Measurements from ENCODE around the gene AP2A2.

The AP2A2 gene

GRCh38 chr11:1028291-1028540 is 102.5 kb downstream of the AP2A2 start:
- no peaks in the 10 kb centered on the region for H3K4me1 Mint-ChIP-seq
- DNase-seq (no peak), ATAC-seq (no peak)
- no peaks in the 10 kb centered on the region for H3K27me3 Mint-ChIP-seq
- H3K4me3 Mint-ChIP-seq = no peak overlapping the region
- no peaks in the 10 kb centered on the region for H3K36me3 Mint-ChIP-seq (ENCODE audit: low read depth)
- no peaks in the 10 kb centered on the region for H3K9me3 Mint-ChIP-seq
- H3K27ac Mint-ChIP-seq = no peak overlapping the region

DNA sequence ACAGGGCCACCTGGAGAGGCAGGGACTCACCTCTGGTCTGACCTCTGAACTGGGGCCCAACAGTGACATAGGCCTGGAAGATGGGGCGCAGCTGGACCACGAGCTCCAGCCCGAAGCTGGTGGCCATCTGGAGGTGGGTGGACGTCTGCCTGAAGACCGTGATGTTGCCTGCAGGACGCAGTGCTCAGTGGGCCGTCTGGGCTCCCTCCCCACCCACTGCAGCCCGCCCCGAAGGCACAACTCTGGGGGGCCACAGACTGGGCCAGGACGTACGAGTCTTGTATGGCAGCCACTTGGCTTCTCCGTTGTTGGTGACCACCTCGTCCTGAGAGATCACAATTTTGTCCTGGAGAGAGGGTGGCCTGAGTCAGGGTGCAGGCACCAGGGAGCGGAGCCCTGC is 102.9 kb downstream of the AP2A2 start:
- H3K27ac Mint-ChIP-seq = no peak overlapping the region
- no peaks in the 10 kb centered on the region for H3K9me3 Mint-ChIP-seq
- H3K36me3 Mint-ChIP-seq (ENCODE audit: low read depth) = no peaks in the 10 kb centered on the region
- no peaks in the 10 kb centered on the region for H3K27me3 Mint-ChIP-seq
- DNase-seq (no peak), ATAC-seq (no peak)
- H3K4me3 Mint-ChIP-seq = no peak overlapping the region
- no peaks in the 10 kb centered on the region for H3K4me1 Mint-ChIP-seq

GRCh38 chr11:1029051-1029450 is 103.4 kb downstream of the AP2A2 start:
- H3K9me3 Mint-ChIP-seq = no peaks in the 10 kb centered on the region
- no peaks in the 10 kb centered on the region for H3K36me3 Mint-ChIP-seq (ENCODE audit: low read depth)
- no peaks in the 10 kb centered on the region for H3K27me3 Mint-ChIP-seq
- no peak overlapping the region for H3K27ac Mint-ChIP-seq
- no peaks in the 10 kb centered on the region for H3K4me1 Mint-ChIP-seq
- no peak for ATAC-seq
- no peak for DNase-seq
- H3K4me3 Mint-ChIP-seq = no peak overlapping the region

GRCh38 chr11:1029654-1030053 is 104.0 kb downstream of the AP2A2 start:
- DNase-seq (no peak), ATAC-seq (no peak)
- Mint-ChIP-seq H3K4me3 (no peak overlapping the region), H3K27me3 (no peaks in the 10 kb centered on the region), H3K27ac (no peak overlapping the region), H3K36me3 (ENCODE audit: low read depth) (no peaks in the 10 kb centered on the region), H3K9me3 (no peaks in the 10 kb centered on the region), H3K4me1 (no peaks in the 10 kb centered on the region)

DNA sequence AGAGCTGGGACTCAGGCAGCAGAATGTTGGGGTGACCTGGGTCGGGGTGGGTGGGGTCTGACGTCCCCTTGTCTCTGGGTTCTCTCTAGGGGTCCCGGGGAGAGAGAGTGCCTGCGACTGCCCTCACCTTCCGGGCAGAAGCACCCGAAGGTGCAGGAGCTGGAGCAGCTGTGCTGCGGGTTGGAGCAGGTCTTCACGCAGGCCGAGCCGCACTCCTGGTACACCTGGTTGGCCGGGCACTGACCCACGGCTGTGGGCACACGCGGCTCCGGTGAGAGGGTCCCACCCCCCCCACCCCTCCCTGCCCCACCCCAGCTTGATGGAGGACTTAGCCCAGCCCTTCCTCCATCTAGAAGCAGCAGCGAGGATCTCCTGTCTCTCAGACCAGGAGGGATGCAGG is 104.4 kb downstream of the AP2A2 start:
- no peaks in the 10 kb centered on the region for H3K36me3 Mint-ChIP-seq (ENCODE audit: low read depth)
- no peaks in the 10 kb centered on the region for H3K4me1 Mint-ChIP-seq
- ATAC-seq (no peak), DNase-seq (no peak)
- H3K4me3 Mint-ChIP-seq = no peak overlapping the region
- no peak overlapping the region for H3K27ac Mint-ChIP-seq
- no peaks in the 10 kb centered on the region for H3K27me3 Mint-ChIP-seq
- no peaks in the 10 kb centered on the region for H3K9me3 Mint-ChIP-seq

DNA sequence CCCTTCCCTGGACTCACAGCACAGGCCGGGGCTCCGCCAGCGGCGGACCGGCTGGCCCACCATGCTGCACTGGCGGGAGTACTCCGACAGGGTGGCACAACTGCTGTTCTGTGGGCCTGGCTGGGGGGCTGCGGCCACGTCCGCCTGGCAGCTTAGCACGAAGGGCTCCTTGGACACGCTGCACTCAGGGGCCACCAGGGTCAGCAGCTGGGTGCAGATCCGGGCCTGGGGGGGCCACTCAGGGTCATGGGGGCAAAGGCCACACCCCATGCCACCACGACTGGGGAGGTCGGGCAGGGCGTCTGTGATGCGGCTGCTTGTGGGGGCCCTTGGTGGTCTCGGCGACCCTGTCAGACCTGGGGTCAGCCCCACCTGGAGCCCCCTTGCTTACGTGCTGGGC is 104.9 kb downstream of the AP2A2 start:
- Mint-ChIP-seq H3K4me3 (no peak overlapping the region), H3K27me3 (no peaks in the 10 kb centered on the region), H3K4me1 (no peaks in the 10 kb centered on the region), H3K27ac (no peak overlapping the region), H3K9me3 (no peaks in the 10 kb centered on the region), H3K36me3 (ENCODE audit: low read depth) (no peaks in the 10 kb centered on the region)
- ATAC-seq (no peak), DNase-seq (no peak)

DNA sequence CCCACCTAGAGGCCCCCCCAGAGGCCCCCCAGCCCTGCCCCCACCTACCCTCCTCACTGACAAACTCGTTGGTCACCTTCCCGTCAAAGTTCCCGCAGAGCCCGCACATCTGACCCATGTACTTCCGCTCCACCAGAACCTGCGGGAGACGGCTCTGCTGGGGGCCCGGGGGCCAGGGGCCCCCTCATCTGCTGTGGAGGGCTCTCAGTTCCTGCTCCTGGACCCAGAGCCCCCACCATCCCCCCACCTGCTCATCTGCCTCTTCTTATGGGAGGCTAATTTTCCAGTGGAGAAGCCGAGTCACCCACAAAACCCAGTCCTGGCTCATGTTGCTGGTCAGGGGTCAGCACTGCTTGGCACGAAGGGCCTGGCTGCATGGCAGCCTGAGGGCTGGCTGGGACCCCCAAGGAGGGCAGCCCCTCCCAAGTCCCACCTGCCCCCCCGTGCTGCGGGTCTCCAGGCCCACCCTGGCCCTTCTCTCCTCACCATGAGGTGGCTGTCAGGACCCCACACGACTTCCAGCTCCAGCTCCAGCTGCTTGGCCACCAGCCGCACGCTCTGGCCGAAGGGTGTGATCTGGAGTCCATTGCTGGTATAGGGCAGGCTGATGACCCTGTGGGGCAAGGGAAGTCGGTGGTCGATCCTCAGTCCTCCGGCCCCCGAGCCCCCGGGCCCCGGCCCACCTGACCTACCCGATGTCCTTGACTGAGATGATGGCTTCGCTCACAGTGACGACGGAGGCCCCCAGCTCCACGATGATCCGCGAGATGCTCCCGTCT is 105.6 kb downstream of the AP2A2 start:
- Mint-ChIP-seq H3K9me3 (no peaks in the 10 kb centered on the region), H3K4me3 (no peak overlapping the region), H3K27ac (no peak overlapping the region), H3K27me3 (no peaks in the 10 kb centered on the region), H3K36me3 (ENCODE audit: low read depth) (no peaks in the 10 kb centered on the region), H3K4me1 (no peaks in the 10 kb centered on the region)
- ATAC-seq (no peak), DNase-seq (no peak)

GRCh38 chr11:1032310-1032891 is 106.7 kb downstream of the AP2A2 start:
- ATAC-seq (no peak), DNase-seq (no peak)
- no peaks in the 10 kb centered on the region for H3K9me3 Mint-ChIP-seq
- no peaks in the 10 kb centered on the region for H3K27me3 Mint-ChIP-seq
- H3K27ac Mint-ChIP-seq = no peak overlapping the region
- H3K4me1 Mint-ChIP-seq = no peaks in the 10 kb centered on the region
- no peaks in the 10 kb centered on the region for H3K36me3 Mint-ChIP-seq (ENCODE audit: low read depth)
- no peak overlapping the region for H3K4me3 Mint-ChIP-seq

- H3K36me3 Mint-ChIP-seq (ENCODE audit: low read depth) = no peaks in the 10 kb centered on the region
- H3K27me3 Mint-ChIP-seq = no peaks in the 10 kb centered on the region
- ATAC-seq (no peak), DNase-seq (no peak)
- H3K4me1 Mint-ChIP-seq = no peaks in the 10 kb centered on the region
- H3K4me3 Mint-ChIP-seq = no peak overlapping the region
- no peaks in the 10 kb centered on the region for H3K9me3 Mint-ChIP-seq
- H3K27ac Mint-ChIP-seq = no peak overlapping the region
Observed at GRCh38 chr11:1033016-1033798, 107.5 kb downstream of the AP2A2 start.

DNA sequence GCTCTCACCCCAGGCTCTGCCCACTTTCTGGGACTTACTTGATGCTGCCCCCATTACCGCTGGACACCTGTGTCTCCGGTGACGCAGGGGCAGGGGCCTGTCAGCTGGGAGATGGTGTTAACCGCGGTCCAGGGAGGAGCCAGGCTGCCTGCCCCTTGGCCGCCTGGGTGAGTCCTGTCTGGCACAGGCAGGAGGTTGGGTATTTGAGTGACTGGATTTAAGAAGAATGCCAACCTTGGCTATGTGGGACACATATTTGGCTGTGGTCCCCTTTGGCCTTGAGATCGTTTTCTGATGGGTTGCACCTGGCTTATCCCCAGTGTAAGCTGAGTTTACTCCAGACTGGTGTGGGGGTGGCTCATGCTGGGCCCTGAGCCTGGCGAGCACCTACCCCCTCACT is 108.3 kb downstream of the AP2A2 start:
- H3K27me3 Mint-ChIP-seq = no peaks in the 10 kb centered on the region
- no peak overlapping the region for H3K4me3 Mint-ChIP-seq
- H3K9me3 Mint-ChIP-seq = no peaks in the 10 kb centered on the region
- no peak for DNase-seq
- no peak overlapping the region for H3K27ac Mint-ChIP-seq
- H3K4me1 Mint-ChIP-seq = no peaks in the 10 kb centered on the region
- no peaks in the 10 kb centered on the region for H3K36me3 Mint-ChIP-seq (ENCODE audit: low read depth)
- no peak for ATAC-seq

DNA sequence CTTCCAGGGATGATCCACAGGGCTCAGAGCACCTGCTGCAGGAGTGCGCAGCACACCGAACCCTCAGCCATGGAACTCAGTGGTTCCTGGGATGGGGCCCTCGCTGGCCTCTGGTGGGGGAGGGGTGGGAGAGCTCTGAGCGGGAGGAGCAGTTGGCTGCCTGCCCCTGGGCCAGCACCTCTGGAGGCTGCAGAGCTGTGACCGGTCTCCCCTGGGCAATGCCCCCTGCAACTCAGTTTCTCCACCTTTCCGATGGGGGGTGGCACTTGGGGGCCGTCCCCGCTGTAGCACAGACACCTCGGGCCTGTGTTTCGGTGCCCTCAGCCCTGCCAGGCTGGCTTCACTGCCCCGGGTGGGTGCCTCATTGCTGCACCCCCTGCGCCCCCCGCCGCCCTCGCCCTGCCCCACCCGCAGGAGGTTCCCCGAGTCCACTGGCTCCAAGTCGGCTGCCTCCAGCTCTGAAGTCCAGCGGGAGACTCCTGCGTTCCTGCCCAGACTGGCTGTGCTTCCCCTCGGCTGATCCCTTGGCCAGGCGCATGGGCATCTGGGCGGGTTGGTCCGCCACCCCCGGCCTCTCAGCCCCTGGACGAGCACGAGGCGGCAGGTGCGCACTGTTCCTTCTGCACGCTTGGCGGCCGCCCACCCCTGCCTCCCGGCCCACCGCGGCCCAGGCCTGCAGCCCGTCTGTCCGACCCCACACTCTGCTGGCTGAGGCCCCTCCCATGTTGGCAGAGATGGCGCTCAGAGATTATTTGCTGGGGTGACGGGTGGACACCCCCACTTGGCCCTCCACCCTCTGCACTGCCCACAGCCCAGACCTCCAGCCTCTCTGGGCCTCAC is 109.0 kb downstream of the AP2A2 start:
- Mint-ChIP-seq H3K27me3 (no peaks in the 10 kb centered on the region), H3K4me1 (no peaks in the 10 kb centered on the region), H3K4me3 (no peak overlapping the region), H3K27ac (no peak overlapping the region), H3K36me3 (ENCODE audit: low read depth) (no peaks in the 10 kb centered on the region), H3K9me3 (no peaks in the 10 kb centered on the region)
- ATAC-seq = no peak
- DNase-seq = no peak

DNA sequence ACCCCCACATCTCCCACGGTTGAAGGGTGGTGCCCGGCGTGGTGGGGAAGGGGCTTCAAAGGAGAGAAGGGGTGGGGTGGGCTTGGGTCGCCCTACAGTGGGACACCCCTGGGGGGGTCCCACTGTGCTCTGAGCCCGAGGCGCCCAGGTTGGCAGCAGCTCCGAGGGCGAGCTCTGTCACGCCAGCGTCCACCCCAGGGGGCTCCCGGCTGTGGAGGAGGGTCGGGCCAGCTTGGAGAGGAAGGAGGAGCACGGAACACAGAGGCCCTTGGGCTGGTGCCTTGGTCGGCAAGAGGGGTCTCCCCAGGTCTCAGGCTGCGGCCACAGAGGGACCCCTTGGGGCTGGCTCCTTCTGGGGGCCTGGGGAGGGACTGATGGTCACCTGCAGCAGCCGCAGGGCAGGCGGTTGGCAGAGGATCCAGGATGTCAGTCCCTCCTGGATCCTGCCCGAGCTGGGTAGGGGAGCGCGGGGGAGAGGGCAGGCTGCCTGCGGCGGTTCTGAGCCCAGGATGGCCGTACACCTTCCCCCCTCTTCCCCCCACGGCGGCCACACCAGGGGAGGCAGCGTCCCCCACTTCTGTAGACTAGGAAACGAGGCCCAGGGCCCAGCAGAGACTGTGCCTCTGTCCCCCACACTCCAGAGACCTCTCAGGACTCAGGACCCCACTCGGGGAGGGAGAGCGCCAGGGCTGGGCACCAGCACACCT is 110.1 kb downstream of the AP2A2 start:
- DNase-seq = no peak
- Mint-ChIP-seq H3K27me3 (no peaks in the 10 kb centered on the region), H3K36me3 (ENCODE audit: low read depth) (no peaks in the 10 kb centered on the region), H3K9me3 (no peaks in the 10 kb centered on the region), H3K27ac (no peak overlapping the region), H3K4me3 (no peak overlapping the region), H3K4me1 (no peaks in the 10 kb centered on the region)
- ATAC-seq = no peak

DNA sequence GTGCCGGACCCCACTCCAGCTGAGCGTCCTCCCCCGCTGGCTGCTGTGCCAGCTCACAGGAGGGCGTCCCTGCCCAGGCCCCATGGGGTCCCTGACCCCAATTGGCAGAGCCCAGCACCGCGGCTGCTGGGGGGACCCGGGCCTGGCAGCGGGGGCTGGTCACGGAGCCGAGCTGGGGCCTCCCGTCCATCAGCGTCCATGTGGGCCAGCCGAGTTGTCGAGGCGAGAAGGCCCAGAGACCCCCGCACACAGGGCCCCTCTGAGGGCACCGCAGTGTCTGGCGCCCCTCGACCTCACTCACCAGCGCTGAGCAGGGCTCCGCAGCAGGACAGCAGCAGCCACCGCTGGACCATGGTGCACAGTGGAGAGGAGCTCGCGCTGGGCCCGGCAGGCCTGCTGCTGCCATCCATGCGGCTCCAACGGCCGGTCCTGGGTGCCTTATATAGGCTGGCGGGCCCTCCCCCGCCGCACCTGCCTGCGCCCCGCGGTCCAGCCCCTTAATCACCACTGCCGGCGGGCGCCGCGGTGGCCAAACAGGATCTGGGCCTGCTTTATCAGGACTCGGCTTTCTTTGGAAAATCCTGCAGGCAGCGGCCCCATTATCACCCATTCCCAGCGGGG is 110.7 kb downstream of the AP2A2 start, which contains the start of gene MUC6:
TSS of gene MUC6 (minus strand) at position 416 of the 621 bp plus-strand sequence. CDS start at position 353, 63 bp downstream.
- no peaks in the 10 kb centered on the region for H3K27me3 Mint-ChIP-seq
- DNase-seq (no peak), ATAC-seq (no peak)
- H3K4me3 Mint-ChIP-seq = no peak within 1 kb of the TSS
- H3K36me3 Mint-ChIP-seq (ENCODE audit: low read depth) = no peaks in the 10 kb centered on the region
- no peaks in the 10 kb centered on the region for H3K4me1 Mint-ChIP-seq
- H3K9me3 Mint-ChIP-seq = no peaks in the 10 kb centered on the region
- no peak within 1 kb of the TSS for H3K27ac Mint-ChIP-seq

GRCh38 chr11:1036931-1037330 is 111.3 kb downstream of the AP2A2 start:
- Mint-ChIP-seq H3K27me3 (no peaks in the 10 kb centered on the region), H3K9me3 (no peaks in the 10 kb centered on the region), H3K27ac (no peak overlapping the region), H3K36me3 (ENCODE audit: low read depth) (no peaks in the 10 kb centered on the region), H3K4me3 (no peak overlapping the region), H3K4me1 (no peaks in the 10 kb centered on the region)
- DNase-seq (no peak), ATAC-seq (no peak)

All from activated naive CD8-positive, alpha-beta T cell treated with anti-CD3 and anti-CD28 coated beads, Interleukin-2, amount 50 U/mL, for 24 hours (primary cell).